Measurements from ENCODE around the gene MAMLD1.

MAMLD1 gene

GRCh38 chrX:150486011-150486410, 122.9 kb downstream of the MAMLD1 start:
- H3K9me3 ChIP-seq (ENCODE audit: control insufficient read depth, insufficient read depth, low read length): no peaks in the 10 kb centered on the region
- peak; percentile 59 for TF ChIP-seq CTCF (IDR thresholded peaks at IDR 0.05; ENCODE audit: low read depth, low read length, poor library complexity, severe bottlenecking)
- TF ChIP-seq EZH2phosphoT487 (IDR thresholded peaks at IDR 0.05; ENCODE audit: borderline replicate concordance, low read length): no peak

GRCh38 chrX:150487369-150488094, 124.4 kb downstream of the MAMLD1 start:
- Histone ChIP-seq H4K20me1 (ENCODE audit: control insufficient read depth, insufficient read depth, low read depth, low read length) (no peaks in the 10 kb centered on the region), H3K27me3 (ENCODE audit: control insufficient read depth, low read length) (peaks cover 3% of the 10 kb centered on the region; the same call in 1 of the 2 replicates), H3F3A (ENCODE audit: control insufficient read depth, insufficient read depth) (no peaks in the 10 kb centered on the region), H3K9me2 (replicated peaks; ENCODE audit: control insufficient read depth, low read length) (no peaks in the 10 kb centered on the region), H3K79me2 (ENCODE audit: control insufficient read depth, low read length) (no peaks in the 10 kb centered on the region), H3K27ac (ENCODE audit: low read depth, low read length) (no peak overlapping the region), H3K9me3 (ENCODE audit: control insufficient read depth, insufficient read depth, low read length) (no peaks in the 10 kb centered on the region), H3K36me3 (ENCODE audit: control insufficient read depth, low read length) (no peaks in the 10 kb centered on the region), H3K4me3 (ENCODE audit: low read length) (no peak overlapping the region), H3K4me2 (ENCODE audit: low read length) (no peak overlapping the region), H3K4me1 (ENCODE audit: control insufficient read depth, low read length) (no peaks in the 10 kb centered on the region)
- TF ChIP-seq EZH2phosphoT487 (IDR thresholded peaks at IDR 0.05; ENCODE audit: borderline replicate concordance, low read length) (no peak), CTCF (IDR thresholded peaks at IDR 0.05; ENCODE audit: low read depth, low read length, poor library complexity, severe bottlenecking) (no peak)

More at GRCh38 chrX:150486011-150486410, 122.9 kb downstream of the MAMLD1 start:
- Histone ChIP-seq H3K4me2 (ENCODE audit: low read length) (no peak overlapping the region), H3F3A (ENCODE audit: control insufficient read depth, insufficient read depth) (no peaks in the 10 kb centered on the region), H3K9me2 (replicated peaks; ENCODE audit: control insufficient read depth, low read length) (no peaks in the 10 kb centered on the region), H3K27me3 (ENCODE audit: control insufficient read depth, low read length) (peaks cover 3% of the 10 kb centered on the region; the same call in 1 of the 2 replicates), H3K36me3 (ENCODE audit: control insufficient read depth, low read length) (no peaks in the 10 kb centered on the region), H3K79me2 (ENCODE audit: control insufficient read depth, low read length) (no peaks in the 10 kb centered on the region), H3K4me3 (ENCODE audit: low read length) (no peak overlapping the region), H3K4me1 (ENCODE audit: control insufficient read depth, low read length) (no peaks in the 10 kb centered on the region), H4K20me1 (ENCODE audit: control insufficient read depth, insufficient read depth, low read depth, low read length) (no peaks in the 10 kb centered on the region), H3K27ac (ENCODE audit: low read depth, low read length) (no peak overlapping the region)

GRCh38 chrX:150489359-150490015, 126.4 kb downstream of the MAMLD1 start:
- no peaks in the 10 kb centered on the region for H3K36me3 ChIP-seq (ENCODE audit: control insufficient read depth, low read length)
- no peaks in the 10 kb centered on the region for H3K27me3 ChIP-seq (ENCODE audit: control insufficient read depth, low read length)
- no peaks in the 10 kb centered on the region for H3K4me1 ChIP-seq (ENCODE audit: control insufficient read depth, low read length)
- no peaks in the 10 kb centered on the region for H3K9me3 ChIP-seq (ENCODE audit: control insufficient read depth, insufficient read depth, low read length)
- H3F3A ChIP-seq (ENCODE audit: control insufficient read depth, insufficient read depth): no peaks in the 10 kb centered on the region
- no peaks in the 10 kb centered on the region for H3K9me2 ChIP-seq (replicated peaks; ENCODE audit: control insufficient read depth, low read length)
- H3K4me3 ChIP-seq (ENCODE audit: low read length): no peak overlapping the region
- no peaks in the 10 kb centered on the region for H4K20me1 ChIP-seq (ENCODE audit: control insufficient read depth, insufficient read depth, low read depth, low read length)
- H3K4me2 ChIP-seq (ENCODE audit: low read length): no peak overlapping the region
- H3K79me2 ChIP-seq (ENCODE audit: control insufficient read depth, low read length): no peaks in the 10 kb centered on the region
- TF ChIP-seq CTCF (IDR thresholded peaks at IDR 0.05; ENCODE audit: low read depth, low read length, poor library complexity, severe bottlenecking): no peak
- no peak for TF ChIP-seq EZH2phosphoT487 (IDR thresholded peaks at IDR 0.05; ENCODE audit: borderline replicate concordance, low read length)
- no peak overlapping the region for H3K27ac ChIP-seq (ENCODE audit: low read depth, low read length)
